Right cardiac atrium (tissue), 5 donors: ENCODE data around the gene SMARCE1. TPM values are rescaled to one million over a fixed set of nuclear protein-coding genes. Genes with fewer than 3 reads are reported as not detected.
A peak's percentile ranks its signal among the peaks of the same experiment; 100 is the strongest.

Experiments
- ATAC-seq, 2 donors: fragments of 200-7000 bp; cut with Tn5 transposase; one replicate each; pipeline versions ENCODE4 v1.8.0 to v1.9.1; 2020; ENCODE audit warnings: moderate library complexity in 2 of 2, mild to moderate bottlenecking in 1 of 2
- DNase-seq, 3 donors: peaks; one replicate each; pipeline ENCODE4 v3.0.0-alpha.2; 2020
- H3K27ac ChIP-seq: one replicate; pipeline ENCODE4 v1.5.1; 2013; ENCODE audit warnings: mild to moderate bottlenecking, low read length, control low read depth, moderate library complexity
- H3K27me3 ChIP-seq: one replicate; pipeline ENCODE4 v1.6.1; 2013; ENCODE audit not compliant: control insufficient read depth, insufficient read depth
- H3K4me1 ChIP-seq: one replicate; pipeline ENCODE4 v1.6.1; 2013; ENCODE audit warnings: low read length; ENCODE audit not compliant: control insufficient read depth, insufficient read depth
- H3K4me3 ChIP-seq: one replicate; pipeline ENCODE4 v1.5.1; 2013; ENCODE audit warnings: low read length, control low read depth
- H3K9me3 ChIP-seq: one replicate; pipeline ENCODE4 v1.6.1; 2013; ENCODE audit warnings: low read length; ENCODE audit not compliant: control insufficient read depth
- WGBS: extraction: QIAGEN DNeasy Blood & Tissue Kit; methylation state at CpG from one replicate; pipeline ENCODE4 v1.1.7; 2013; 5-methylcytosine and 5-hydroxymethylcytosine counted together
- intact Hi-C, 4 donors: fragments of 100-400 bp; cut with DNase I; formaldehyde crosslinking; loops; one replicate each; pipeline versions ENCODE4 v1.11.0 to v1.14.0; 2022 to 2023
- long read RNA-seq, 4 donors: library from polyadenylated mRNA; unstranded; transcript quantifications; one replicate each; pipeline ENCODE4 v2.0.0, GENCODE V29; 2020 to 2021
- polyA plus RNA-seq: library from polyadenylated mRNA; stranded (reverse); fragments of 200-250 nt; gene quantifications from one replicate; pipeline ENCODE4 v1.2.3, GENCODE V29; 2013
- total RNA-seq, 4 donors: library from RNA; stranded (reverse); fragmentation: NEBNext Ultra II Directional; extraction: Animal tissue kit (Norgen Biotek cat#: 25700); gene quantifications; one replicate each; pipeline ENCODE4 v1.2.1, GENCODE V29; 2021
- donor health status: healthy with polysubstance abuse.
- donor health status: DM: no; HTN: yes; CAD: no.
- donor health status: DM: no; HTN: no; CAD: no.
- donor health status: DM: no; HTN: yes; CAD: no; lungs with severe emphysema.
- donor health status: DM: yes; HTN: yes; CAD: no.

The SMARCE1 gene
- total RNA-seq (10 to 100 TPM; 69.2 to 72.0 (median 71.4) TPM), polyA plus RNA-seq (51.8 TPM)
- long read RNA-seq, donor 1, full-length matches to known transcripts = 104 of 114 reads
- long read RNA-seq, donor 1, partial matches to known transcripts = 9 of 114 reads
- long read RNA-seq, donor 1, other reads (novel, unspliced or antisense) = 1 of 114 reads
- long read RNA-seq, donor 2, full-length matches to known transcripts = 27 of 29 reads
- long read RNA-seq, donor 2, partial matches to known transcripts = 1 of 29 reads
- long read RNA-seq, donor 2, other reads (novel, unspliced or antisense) = 1 of 29 reads
- long read RNA-seq, donor 3, full-length matches to known transcripts = 167 of 193 reads
- long read RNA-seq, donor 3, partial matches to known transcripts = 22 of 193 reads
- long read RNA-seq, donor 3, other reads (novel, unspliced or antisense) = 4 of 193 reads
- long read RNA-seq, donor 4, full-length matches to known transcripts = 26 of 31 reads
- long read RNA-seq, donor 4, partial matches to known transcripts = 5 of 31 reads
- long read RNA-seq, donor 4, other reads (novel, unspliced or antisense) = 0 of 31 reads

GRCh38 chr17:40647624-40648383 lies at the start of gene SMARCE1:
SMARCE1 (minus strand) TSS chr17:40647818; CDS start chr17:40645802, 2,016 bp downstream.
- ATAC-seq (peak; percentile 93 to 96), DNase-seq (peak; percentile 69 to 89 (median 89))
- Histone ChIP-seq H3K27ac (peak within 1 kb of the TSS; percentile 98), H3K27me3 (no peaks in the 10 kb centered on the region), H3K9me3 (no peaks in the 10 kb centered on the region), H3K4me1 (peaks cover 5% of the 10 kb centered on the region), H3K4me3 (peak within 1 kb of the TSS; percentile 98)
- intact Hi-C loops = no loop called here
- under 1% methylated on average over 64 of the region's 64 CpGs for WGBS

DNA sequence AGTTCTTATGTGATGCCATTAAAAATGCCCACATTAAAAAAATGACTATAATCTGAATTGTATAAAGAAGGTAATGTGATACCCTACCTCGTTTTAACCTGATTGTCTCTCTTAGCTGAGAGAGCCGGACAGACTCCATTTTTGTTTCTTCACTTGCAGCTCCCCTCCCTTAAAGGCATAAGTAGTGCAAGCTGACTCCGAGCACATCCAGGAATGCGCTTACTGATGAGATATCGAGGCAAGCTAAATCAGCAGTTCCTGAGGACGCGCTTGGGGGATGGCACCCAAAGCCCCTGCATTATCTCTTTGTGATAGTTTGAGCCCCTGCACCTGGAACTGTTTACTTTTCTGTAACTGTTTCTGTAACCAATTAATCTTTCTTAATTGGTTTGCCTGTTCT lies 49.7 kb upstream of the SMARCE1 start:
- H3K9me3 ChIP-seq = no peaks in the 10 kb centered on the region
- peaks cover 2% of the 10 kb centered on the region for H3K4me1 ChIP-seq
- DNase-seq (no peak), ATAC-seq (no peak)
- no peaks in the 10 kb centered on the region for H3K27me3 ChIP-seq
- 40% methylated on average over 7 of the region's 7 CpGs for WGBS
- intact Hi-C loops = no loop called here
- no peak overlapping the region for H3K4me3 ChIP-seq
- H3K27ac ChIP-seq = no peak overlapping the region

DNA sequence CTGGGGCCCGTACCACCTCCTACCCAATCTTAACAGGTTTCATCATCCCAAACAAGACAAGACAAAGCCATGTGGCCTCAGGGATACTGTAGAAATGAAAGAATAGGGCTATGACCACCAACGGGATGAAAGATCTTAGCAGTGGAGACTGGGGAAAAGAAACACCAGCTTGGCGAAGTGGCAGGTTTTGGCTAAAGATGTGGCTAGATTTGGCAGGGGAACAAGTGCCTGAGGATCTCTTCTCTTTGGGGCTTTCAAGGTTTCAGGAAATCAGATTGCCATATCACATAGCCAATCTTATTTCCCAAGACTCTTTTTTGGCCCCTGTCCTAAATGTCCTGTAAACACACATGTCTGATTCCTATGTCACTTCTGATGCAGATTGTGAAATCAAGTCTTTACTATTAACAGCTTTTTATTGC lies 49.0 kb upstream of the SMARCE1 start:
- intact Hi-C loops = no loop called here
- WGBS = 74% methylated on average over 3 of the region's 3 CpGs
- DNase-seq = no peak
- no peak for ATAC-seq
- Histone ChIP-seq H3K27me3 (no peaks in the 10 kb centered on the region), H3K4me3 (no peak overlapping the region), H3K4me1 (peaks cover 2% of the 10 kb centered on the region), H3K27ac (no peak overlapping the region), H3K9me3 (no peaks in the 10 kb centered on the region)

GRCh38 chr17:40695874-40696472 lies 48.4 kb upstream of the SMARCE1 start:
- Histone ChIP-seq H3K27ac (no peak overlapping the region), H3K4me1 (peaks cover 2% of the 10 kb centered on the region), H3K27me3 (no peaks in the 10 kb centered on the region), H3K4me3 (no peak overlapping the region), H3K9me3 (no peaks in the 10 kb centered on the region)
- no peak for DNase-seq
- ATAC-seq = no peak
- WGBS = 91% methylated on average over 6 of the region's 6 CpGs
- intact Hi-C loops = no loop called here

GRCh38 chr17:40694584-40694983 lies 47.0 kb upstream of the SMARCE1 start:
- H3K27me3 ChIP-seq = no peaks in the 10 kb centered on the region
- no peaks in the 10 kb centered on the region for H3K9me3 ChIP-seq
- DNase-seq (no peak), ATAC-seq (no peak)
- WGBS = 84% methylated on average over 9 of the region's 9 CpGs
- H3K27ac ChIP-seq = no peak overlapping the region
- H3K4me3 ChIP-seq = no peak overlapping the region
- peaks cover 2% of the 10 kb centered on the region for H3K4me1 ChIP-seq
- intact Hi-C loops = no loop called here

GRCh38 chr17:40687106-40687505 lies 39.5 kb upstream of the SMARCE1 start:
- Histone ChIP-seq H3K4me1 (no peaks in the 10 kb centered on the region), H3K27me3 (no peaks in the 10 kb centered on the region), H3K4me3 (no peak overlapping the region), H3K9me3 (no peaks in the 10 kb centered on the region), H3K27ac (no peak overlapping the region)
- DNase-seq (no peak), ATAC-seq (no peak)
- intact Hi-C loops = no loop called here
- WGBS = 87% methylated on average over 5 of the region's 5 CpGs

GRCh38 chr17:40686192-40686591 lies 38.6 kb upstream of the SMARCE1 start:
- ATAC-seq (no peak), DNase-seq (no peak)
- no peaks in the 10 kb centered on the region for H3K9me3 ChIP-seq
- no peak overlapping the region for H3K4me3 ChIP-seq
- H3K27me3 ChIP-seq = no peaks in the 10 kb centered on the region
- H3K4me1 ChIP-seq = no peaks in the 10 kb centered on the region
- WGBS = 45% methylated on average over 4 of the region's 4 CpGs
- H3K27ac ChIP-seq = no peak overlapping the region
- intact Hi-C loops = no loop called here

DNA sequence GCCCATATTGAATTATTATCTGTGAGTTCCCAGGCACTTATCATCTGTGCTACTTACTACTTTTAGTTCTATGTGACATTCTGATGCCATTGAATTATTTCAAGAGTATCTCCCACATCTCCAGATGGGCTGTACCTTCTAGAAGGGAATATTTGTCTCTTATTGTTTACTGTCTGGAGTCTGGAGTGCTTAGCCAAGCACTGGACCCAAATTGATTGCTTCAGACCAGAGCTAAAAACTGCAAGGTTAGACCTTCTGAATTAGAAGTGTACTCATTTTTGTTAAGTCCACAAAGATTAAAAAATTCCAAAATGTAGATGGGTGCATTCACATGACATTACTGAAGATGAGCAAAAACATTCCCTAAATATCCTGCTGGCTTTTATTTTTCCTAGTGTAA lies 33.4 kb upstream of the SMARCE1 start:
- no peak overlapping the region for H3K4me3 ChIP-seq
- ATAC-seq = no peak
- intact Hi-C loops = no loop called here

DNA sequence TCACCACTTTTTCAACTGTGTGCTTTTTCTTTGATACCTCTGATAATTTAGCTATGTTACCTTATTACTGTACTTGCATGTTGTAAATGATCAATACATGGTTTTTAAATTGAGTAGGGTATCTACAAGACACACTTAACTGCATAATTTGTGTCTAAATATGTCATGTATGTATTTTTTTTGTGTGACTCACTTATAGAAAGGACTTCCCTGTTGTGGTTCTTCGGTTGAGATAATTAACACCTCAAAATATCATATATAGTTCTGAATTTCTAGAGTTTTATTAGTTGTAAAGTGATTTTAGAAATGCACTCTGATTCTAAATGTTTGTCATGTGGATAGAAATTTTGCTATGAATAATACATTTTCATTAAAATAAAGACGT lies 31.9 kb upstream of the SMARCE1 start:
- ATAC-seq (no peak), DNase-seq (no peak)
- intact Hi-C loops = no loop called here
- Histone ChIP-seq H3K27me3 (no peaks in the 10 kb centered on the region), H3K9me3 (no peaks in the 10 kb centered on the region), H3K4me3 (no peak overlapping the region), H3K4me1 (no peaks in the 10 kb centered on the region), H3K27ac (no peak overlapping the region)
- 78% methylated on average over 2 of the region's 2 CpGs for WGBS

More for the DNA sequence above, 33.4 kb upstream of the SMARCE1 start:
- Histone ChIP-seq H3K27ac (no peak overlapping the region), H3K27me3 (no peaks in the 10 kb centered on the region), H3K9me3 (no peaks in the 10 kb centered on the region), H3K4me1 (no peaks in the 10 kb centered on the region)
- DNase-seq = no peak

- Histone ChIP-seq H3K4me1 (no peaks in the 10 kb centered on the region), H3K27ac (no peak overlapping the region), H3K9me3 (no peaks in the 10 kb centered on the region), H3K27me3 (no peaks in the 10 kb centered on the region), H3K4me3 (no peak overlapping the region)
- DNase-seq (no peak), ATAC-seq (no peak)
- WGBS = 43% methylated on average over 4 of the region's 4 CpGs
- intact Hi-C loops = no loop called here
Observed at GRCh38 chr17:40678902-40679522, 31.4 kb upstream of the SMARCE1 start.
